Measurements from ENCODE around the gene PPM1E. TPM values are rescaled to one million over a fixed set of nuclear protein-coding genes. Genes with fewer than 3 reads are reported as not detected.

PPM1E gene
- total RNA-seq, 4 donors from 2014 or later: under 0.01 to 0.42 TPM; not detected in 2

GRCh38 chr17:58870747-58871146 lies 115.1 kb downstream of the PPM1E start:
- DNase-seq (ENCODE audit: low spot score in 2 of 2): no peak
- H3K4me3 ChIP-seq: no peak overlapping the region
- no peak for TF ChIP-seq POLR2A (IDR thresholded peaks at IDR 0.05)
- TF ChIP-seq EP300 (IDR thresholded peaks at IDR 0.05): no peak
- TF ChIP-seq, protein P1, sequence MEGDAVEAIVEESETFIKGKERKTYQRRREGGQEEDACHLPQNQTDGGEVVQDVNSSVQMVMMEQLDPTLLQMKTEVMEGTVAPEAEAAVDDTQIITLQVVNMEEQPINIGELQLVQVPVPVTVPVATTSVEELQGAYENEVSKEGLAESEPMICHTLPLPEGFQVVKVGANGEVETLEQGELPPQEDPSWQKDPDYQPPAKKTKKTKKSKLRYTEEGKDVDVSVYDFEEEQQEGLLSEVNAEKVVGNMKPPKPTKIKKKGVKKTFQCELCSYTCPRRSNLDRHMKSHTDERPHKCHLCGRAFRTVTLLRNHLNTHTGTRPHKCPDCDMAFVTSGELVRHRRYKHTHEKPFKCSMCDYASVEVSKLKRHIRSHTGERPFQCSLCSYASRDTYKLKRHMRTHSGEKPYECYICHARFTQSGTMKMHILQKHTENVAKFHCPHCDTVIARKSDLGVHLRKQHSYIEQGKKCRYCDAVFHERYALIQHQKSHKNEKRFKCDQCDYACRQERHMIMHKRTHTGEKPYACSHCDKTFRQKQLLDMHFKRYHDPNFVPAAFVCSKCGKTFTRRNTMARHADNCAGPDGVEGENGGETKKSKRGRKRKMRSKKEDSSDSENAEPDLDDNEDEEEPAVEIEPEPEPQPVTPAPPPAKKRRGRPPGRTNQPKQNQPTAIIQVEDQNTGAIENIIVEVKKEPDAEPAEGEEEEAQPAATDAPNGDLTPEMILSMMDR (IDR thresholded peaks at IDR 0.05): no peak
- no peaks in the 10 kb centered on the region for H3K27me3 ChIP-seq
- no peaks in the 10 kb centered on the region for H3K9me3 ChIP-seq
- 89 to 90% methylated on average over 4 of the region's 4 CpGs for WGBS, 2 donors
- no peaks in the 10 kb centered on the region for H3K36me3 ChIP-seq
- no peaks in the 10 kb centered on the region for H3K4me1 ChIP-seq
- H3K27ac ChIP-seq: no peak overlapping the region

GRCh38 chr17:58873926-58874325 lies 118.3 kb downstream of the PPM1E start:
- 75 to 76% methylated on average over 5 of the region's 5 CpGs for WGBS, 2 donors
- Histone ChIP-seq H3K4me1 (no peaks in the 10 kb centered on the region), H3K4me3 (no peak overlapping the region), H3K27me3 (no peaks in the 10 kb centered on the region), H3K27ac (no peak overlapping the region), H3K36me3 (no peaks in the 10 kb centered on the region), H3K9me3 (no peaks in the 10 kb centered on the region)
- no peak for DNase-seq (ENCODE audit: low spot score in 2 of 2)
- TF ChIP-seq, protein P1 (IDR thresholded peaks at IDR 0.05): no peak
- no peak for TF ChIP-seq POLR2A (IDR thresholded peaks at IDR 0.05)
- no peak for TF ChIP-seq EP300 (IDR thresholded peaks at IDR 0.05)

DNA sequence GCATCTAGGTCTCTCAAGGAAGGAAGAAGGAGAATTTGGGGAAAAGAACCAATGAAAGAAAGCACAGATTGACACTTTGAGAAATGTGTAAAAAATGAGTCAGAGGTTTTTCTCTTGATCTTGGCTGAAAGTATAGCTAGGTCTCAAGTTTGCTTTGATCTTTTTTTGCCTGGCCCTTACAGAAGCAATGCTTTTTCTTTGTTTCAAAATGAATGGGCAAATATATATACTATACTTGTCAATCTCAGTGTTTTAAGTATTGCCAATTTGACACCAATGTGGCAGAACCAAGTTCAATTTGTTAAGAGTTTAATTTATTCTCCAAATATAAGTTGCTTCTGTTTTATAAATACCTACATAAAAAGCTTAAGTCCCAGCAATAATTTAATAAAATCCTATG lies 119.6 kb downstream of the PPM1E start:
- Histone ChIP-seq H3K27ac (no peak overlapping the region), H3K4me3 (no peak overlapping the region), H3K27me3 (no peaks in the 10 kb centered on the region), H3K36me3 (no peaks in the 10 kb centered on the region), H3K4me1 (no peaks in the 10 kb centered on the region), H3K9me3 (no peaks in the 10 kb centered on the region)
- TF ChIP-seq, protein P1 (IDR thresholded peaks at IDR 0.05): no peak
- no peak for TF ChIP-seq EP300 (IDR thresholded peaks at IDR 0.05)
- no peak for TF ChIP-seq POLR2A (IDR thresholded peaks at IDR 0.05)
- DNase-seq (ENCODE audit: low spot score in 2 of 2): no peak

DNA sequence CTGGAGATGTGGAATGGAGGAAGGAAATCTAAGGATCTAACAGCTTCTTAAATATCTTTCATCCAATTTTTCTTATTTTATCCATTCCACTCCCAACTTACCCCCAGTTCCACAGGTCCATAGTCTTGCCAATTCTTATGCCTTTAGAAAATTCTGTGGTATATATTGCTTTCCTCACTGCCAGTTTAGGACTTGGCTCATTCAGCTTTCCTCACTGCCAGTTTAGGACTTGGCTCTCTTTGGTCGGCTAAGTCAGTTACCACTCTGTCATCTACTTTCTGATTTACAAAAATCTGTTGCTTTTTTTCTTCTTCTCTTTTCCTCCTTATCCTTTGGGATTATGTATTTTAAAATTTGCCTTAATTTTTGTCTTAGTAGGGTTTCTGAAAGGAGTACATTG lies 128.5 kb downstream of the PPM1E start:
- Histone ChIP-seq H3K27me3 (no peaks in the 10 kb centered on the region), H3K27ac (no peak overlapping the region), H3K36me3 (no peaks in the 10 kb centered on the region), H3K4me1 (no peaks in the 10 kb centered on the region), H3K4me3 (no peak overlapping the region), H3K9me3 (no peaks in the 10 kb centered on the region)
- TF ChIP-seq, protein P1 (IDR thresholded peaks at IDR 0.05): no peak
- no peak for TF ChIP-seq EP300 (IDR thresholded peaks at IDR 0.05)
- TF ChIP-seq POLR2A (IDR thresholded peaks at IDR 0.05): no peak
- DNase-seq (ENCODE audit: low spot score in 2 of 2): no peak
- 75 to 92% methylated on average over 1 of the region's 1 CpG for WGBS, 2 donors

DNA sequence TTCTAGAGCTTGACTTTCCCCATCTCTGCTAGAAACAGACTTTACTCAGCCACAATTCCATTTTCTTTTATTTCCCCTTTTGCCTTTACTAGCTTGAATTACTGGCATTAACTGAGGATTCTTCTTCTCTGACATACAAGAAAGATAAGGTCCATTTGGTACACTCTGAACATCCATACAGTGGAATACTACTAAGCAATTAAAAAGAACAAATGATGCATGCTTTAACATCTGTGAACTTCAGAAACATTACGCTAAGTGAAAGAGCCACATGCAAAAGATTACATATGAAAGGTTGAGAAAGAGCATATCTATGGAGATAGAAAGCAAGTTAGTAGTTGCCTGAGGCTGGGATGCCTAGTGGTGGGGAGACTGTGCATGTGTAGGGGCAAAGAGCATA lies 130.9 kb downstream of the PPM1E start:
- Histone ChIP-seq H3K4me3 (no peak overlapping the region), H3K9me3 (peaks cover 0 to 19% (median 0%) of the 10 kb centered on the region in 4 donors), H3K27ac (no peak overlapping the region), H3K27me3 (no peaks in the 10 kb centered on the region), H3K36me3 (no peaks in the 10 kb centered on the region), H3K4me1 (no peaks in the 10 kb centered on the region)
- 85 to 87% methylated on average over 1 of the region's 1 CpG for WGBS, 2 donors
- TF ChIP-seq, protein P1 (IDR thresholded peaks at IDR 0.05): no peak
- TF ChIP-seq EP300 (IDR thresholded peaks at IDR 0.05): no peak
- no peak for TF ChIP-seq POLR2A (IDR thresholded peaks at IDR 0.05)
- no peak for DNase-seq (ENCODE audit: low spot score in 2 of 2)
